Measurements from ENCODE around the gene LSM4. TPM values are rescaled to one million over a fixed set of nuclear protein-coding genes. Genes with fewer than 3 reads are reported as not detected.

LSM4 gene
- total RNA-seq, 1 experiment from 2014 or later = 713 TPM

Small RNAs within 50 kb of the gene (microRNA-seq; reads per million reads assigned to microRNA genes)
- 9.0 reads per million, percentile 34 among the genes with 10 or more reads in this experiment for gene MIR3188 (ENCODE audit: unreplicated experiment)

Other genes with a start within 250 kb of the LSM4 start
- gene IL12RB1, start 236.1 kb downstream of the LSM4 start, total RNA-seq (2014; rRNA removed) = not detected in 2 replicates
- 6.7 and 8.1 TPM in 2 replicates for gene MAST3, start 225.3 kb downstream of the LSM4 start, total RNA-seq (2014; rRNA removed)
- 13.9 and 15.8 TPM in 2 replicates for gene PIK3R2, start 169.9 kb downstream of the LSM4 start, total RNA-seq (2014; rRNA removed)
- gene IFI30, start 149.3 kb downstream of the LSM4 start, total RNA-seq (2014; rRNA removed) = 31.1 and 35.0 TPM in 2 replicates
- 34.2 and 44.7 TPM in 2 replicates for gene MPV17L2, start 129.9 kb downstream of the LSM4 start, total RNA-seq (2014; rRNA removed)
- gene RAB3A, start 119.0 kb downstream of the LSM4 start, total RNA-seq (2014; rRNA removed) = 5.7 and 6.7 TPM in 2 replicates
- gene PDE4C, start 96.6 kb downstream of the LSM4 start, total RNA-seq (2014; rRNA removed) = 1.8 TPM in 1 of 2 replicates, not detected in the other
- 0.33 and 0.69 TPM in 2 replicates for gene IQCN, start 48.6 kb downstream of the LSM4 start, total RNA-seq (2014; rRNA removed)
- gene JUND, start 41.5 kb downstream of the LSM4 start, total RNA-seq (2014; rRNA removed) = 151 and 157 TPM in 2 replicates
- gene PGPEP1, start 17.5 kb upstream of the LSM4 start, total RNA-seq (2014; rRNA removed) = 9.6 and 11.4 TPM in 2 replicates
- gene GDF15, start 63.1 kb upstream of the LSM4 start, total RNA-seq (2014; rRNA removed) = 84.3 and 105 TPM in 2 replicates
- not detected in 2 replicates for gene LRRC25, start 74.5 kb upstream of the LSM4 start, total RNA-seq (2014; rRNA removed)
- gene SSBP4, start 96.3 kb upstream of the LSM4 start, total RNA-seq (2014; rRNA removed) = 97.5 and 99.9 TPM in 2 replicates
- gene ISYNA1, start 115.1 kb upstream of the LSM4 start, total RNA-seq (2014; rRNA removed) = 19.4 TPM in 2 replicates
- gene ELL, start 199.0 kb upstream of the LSM4 start, total RNA-seq (2014; rRNA removed) = 21.0 and 30.6 TPM in 2 replicates
- gene FKBP8, start 220.5 kb upstream of the LSM4 start, total RNA-seq (2014; rRNA removed) = 243 and 278 TPM in 2 replicates
- gene KXD1, start 234.8 kb upstream of the LSM4 start, total RNA-seq (2014; rRNA removed) = 137 and 162 TPM in 2 replicates
- 871 and 1,108 TPM in 2 replicates for gene UBA52, start 248.8 kb upstream of the LSM4 start, total RNA-seq (2014; rRNA removed)

Data from PC-3 (cell line).